ENCODE results near the gene IRAK2.

IRAK2 gene

DNA sequence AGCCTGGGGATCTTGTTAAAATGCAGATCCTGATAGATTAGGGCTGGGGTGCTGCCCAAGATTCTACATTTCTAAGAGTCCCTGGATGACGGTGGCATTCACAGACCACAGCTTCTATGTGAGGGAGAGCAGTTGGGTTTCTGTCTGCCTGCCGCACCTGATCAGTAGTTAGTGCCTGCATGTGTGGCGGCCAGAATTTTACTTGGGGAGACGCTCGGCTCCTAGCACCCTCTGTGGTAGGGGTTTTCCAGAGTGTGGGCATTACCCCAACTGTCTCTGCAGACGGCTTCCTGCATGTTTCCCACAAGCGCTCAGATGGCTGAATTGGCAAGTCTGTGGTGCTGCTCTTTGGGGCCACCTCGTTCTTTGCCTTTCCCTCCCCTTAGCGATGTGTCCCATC, 119.8 kb downstream of the IRAK2 start:
- DNase-seq (ENCODE audit: low spot score) = no peak

GRCh38 chr3:10285272-10286132, 120.8 kb downstream of the IRAK2 start:
- no peak for DNase-seq (ENCODE audit: low spot score)

- no peak for DNase-seq (ENCODE audit: low spot score)
Measured at GRCh38 chr3:10286133-10286524, 121.4 kb downstream of the IRAK2 start.

- DNase-seq (ENCODE audit: low spot score) = peak; percentile 67
Measured at GRCh38 chr3:10286596-10287295, 122.0 kb downstream of the IRAK2 start.

DNA sequence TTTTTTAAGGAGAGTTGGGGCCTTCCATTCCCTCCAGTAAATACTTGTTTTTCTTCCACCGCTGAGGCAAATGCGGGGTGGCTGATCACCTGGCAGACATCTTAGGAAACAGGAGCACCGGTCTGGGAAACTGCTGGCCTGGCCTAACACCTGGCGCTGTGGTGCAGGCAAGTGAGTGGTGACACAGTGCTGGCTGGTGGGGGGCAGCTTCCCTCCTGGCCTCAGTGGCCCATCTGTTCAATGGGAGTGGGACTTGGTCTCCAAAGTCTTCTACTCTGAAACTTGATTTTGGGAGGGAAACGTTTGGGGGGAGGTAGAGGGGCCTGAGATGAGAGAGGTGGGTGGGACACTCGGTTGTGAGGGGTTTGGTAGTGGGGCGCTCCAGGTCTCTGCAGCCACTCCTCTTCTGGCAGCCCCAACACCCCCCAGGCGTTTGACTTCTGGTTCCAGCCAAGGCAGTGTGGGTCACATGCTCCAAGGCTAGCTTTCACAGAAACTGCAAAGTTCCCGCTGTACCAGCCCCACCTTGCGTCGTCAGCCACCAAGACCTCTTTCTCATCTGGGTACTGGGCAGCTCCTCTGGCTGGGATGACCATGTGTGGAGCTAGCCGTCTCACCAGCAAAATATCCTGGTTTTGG, 123.3 kb downstream of the IRAK2 start:
- DNase-seq (ENCODE audit: low spot score) = no peak

DNA sequence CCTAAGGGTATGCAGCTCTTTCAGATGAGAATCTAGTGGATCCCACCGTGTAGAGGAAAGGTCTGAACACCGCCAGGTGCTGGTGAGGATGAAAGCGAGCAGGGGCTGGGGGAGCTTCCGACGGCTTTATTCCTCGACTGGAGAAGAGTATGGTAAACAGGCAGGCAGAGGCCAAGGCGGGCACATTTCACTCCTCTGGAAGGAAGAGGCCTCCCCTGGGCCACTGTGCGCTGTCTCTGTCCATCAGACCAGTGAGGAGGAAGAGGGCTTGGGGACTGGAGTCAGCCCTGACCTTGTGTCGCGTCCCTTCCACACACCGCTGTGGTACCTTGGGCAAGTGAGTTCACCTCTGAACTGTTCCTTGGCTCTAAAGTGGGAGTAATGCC, 123.8 kb downstream of the IRAK2 start:
- no peak for DNase-seq (ENCODE audit: low spot score)

DNA sequence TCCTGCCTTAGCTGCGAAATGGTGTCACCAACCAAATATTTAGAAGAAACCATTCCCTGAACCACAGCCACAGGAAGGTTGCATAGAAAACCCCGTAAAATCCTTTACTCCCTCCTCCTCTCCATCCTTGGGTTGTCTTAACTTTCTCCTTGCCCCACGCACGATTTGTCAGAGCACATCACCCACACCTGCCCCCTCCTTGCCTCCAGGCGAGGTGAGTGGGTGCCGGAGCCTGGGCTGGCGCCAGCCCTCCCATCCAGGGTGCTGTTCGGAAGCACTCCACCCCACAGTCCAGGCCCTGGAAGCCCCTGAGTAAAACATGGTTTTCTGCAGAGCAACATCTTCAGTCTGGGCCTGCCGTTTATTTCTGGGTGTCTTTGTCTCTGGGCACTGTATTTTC, 124.4 kb downstream of the IRAK2 start:
- no peak for DNase-seq (ENCODE audit: low spot score)

DNA sequence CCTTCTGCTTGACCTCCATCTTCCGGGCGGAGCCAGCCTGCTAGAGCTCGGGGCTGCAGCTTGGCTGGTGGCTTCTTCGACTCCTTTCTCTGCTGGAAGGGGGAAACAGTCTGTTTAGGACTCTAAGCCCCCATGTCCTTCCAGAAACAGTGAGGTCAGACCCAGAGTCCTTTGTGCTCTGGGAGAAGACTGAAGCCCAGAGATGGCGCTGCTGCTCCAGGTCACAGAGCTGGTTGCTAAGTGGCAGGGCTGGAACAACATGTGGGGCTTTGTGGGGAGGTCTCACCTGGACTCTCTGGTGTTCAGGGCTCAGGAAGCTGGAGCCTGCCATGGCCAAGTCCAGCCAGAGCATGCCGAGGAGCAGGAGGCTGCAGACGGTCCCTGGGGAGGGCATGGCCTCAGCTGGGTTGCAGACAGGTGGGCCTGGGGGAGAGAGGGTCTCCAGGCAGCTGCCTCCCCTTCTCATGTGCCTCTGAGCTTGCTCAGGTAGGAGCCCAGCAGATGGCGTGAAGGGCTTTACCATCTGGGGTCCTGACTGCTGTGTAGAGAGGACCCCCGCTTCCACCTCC, 125.2 kb downstream of the IRAK2 start:
- DNase-seq (ENCODE audit: low spot score) = no peak

DNA sequence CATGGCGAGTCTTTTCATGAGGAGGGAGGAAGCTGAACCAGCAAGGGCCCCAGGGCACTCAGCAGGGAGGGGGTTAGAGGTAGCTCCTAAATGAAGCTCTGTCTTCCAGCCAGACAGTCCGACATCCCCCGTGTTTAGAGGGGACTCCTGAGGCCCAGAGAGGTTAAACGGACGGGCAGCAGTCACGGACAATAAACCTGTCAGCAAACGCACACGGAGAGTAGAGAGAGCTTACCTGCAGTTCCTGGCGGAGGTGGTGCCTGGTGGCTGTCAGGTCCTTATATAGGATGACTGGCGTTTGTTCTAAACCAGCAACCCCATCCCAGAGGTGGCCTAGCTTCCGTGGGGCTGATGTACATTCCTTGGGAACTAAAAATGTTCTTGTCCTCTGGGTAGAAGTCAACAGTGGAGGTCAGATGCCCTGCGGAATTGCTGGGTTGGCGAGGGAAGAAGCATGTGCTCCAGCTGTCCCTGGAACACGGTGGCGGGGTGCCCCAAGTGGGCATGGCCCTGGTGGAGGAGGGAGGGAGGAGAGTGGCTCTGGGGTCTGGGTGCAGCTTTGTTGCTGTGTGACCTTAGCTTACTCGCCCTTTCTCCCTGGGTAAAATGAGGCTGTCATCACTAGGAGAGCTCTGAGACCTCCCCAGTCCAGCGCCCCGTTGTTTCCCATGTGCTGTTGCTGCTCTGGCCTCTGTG, 125.9 kb downstream of the IRAK2 start:
- DNase-seq (ENCODE audit: low spot score) = no peak

- DNase-seq (ENCODE audit: low spot score) = no peak
Measured at GRCh38 chr3:10291641-10292040, 126.9 kb downstream of the IRAK2 start.

GRCh38 chr3:10292505-10293419, 128.0 kb downstream of the IRAK2 start, which contains the start of gene GHRL:
TSS of gene GHRL (minus strand) at chr3:10292947. CDS start at chr3:10290180, 2,767 bp downstream.
- DNase-seq (ENCODE audit: low spot score) = no peak
